SW480 (cell line): ENCODE data around the gene RNU2-63P.
"Not testable (repeated sequence)": the region's sequence is repeated elsewhere in the genome, so short reads cannot be mapped to it uniquely, and the experiment has no call there.

ENCODE experiments used
- DNase-seq: peaks from one replicate; pipeline ENCODE4 v3.0.0-alpha.2; 2016; ENCODE audit warnings: low spot score

RNU2-63P gene

DNA sequence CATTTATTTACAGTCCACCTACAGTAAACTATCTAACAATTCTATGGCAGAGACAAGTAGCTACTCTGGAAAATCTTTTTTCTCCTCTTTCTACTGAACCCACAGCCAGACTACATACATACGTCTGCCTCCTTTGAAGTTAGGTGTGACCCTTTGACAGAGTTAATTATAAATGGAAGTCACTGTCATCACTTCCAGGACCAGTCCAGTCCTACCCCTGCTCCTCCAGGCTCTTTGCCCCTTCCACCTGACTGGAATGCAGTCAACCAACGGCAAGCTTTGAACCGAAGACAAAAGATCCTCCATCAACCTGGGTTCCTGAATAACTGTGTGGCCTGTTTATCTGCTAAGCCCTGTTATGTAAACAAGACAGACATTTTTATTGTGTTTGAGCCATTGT, 35.2 kb downstream of the RNU2-63P start:
- not testable (repeated sequence) for DNase-seq

DNA sequence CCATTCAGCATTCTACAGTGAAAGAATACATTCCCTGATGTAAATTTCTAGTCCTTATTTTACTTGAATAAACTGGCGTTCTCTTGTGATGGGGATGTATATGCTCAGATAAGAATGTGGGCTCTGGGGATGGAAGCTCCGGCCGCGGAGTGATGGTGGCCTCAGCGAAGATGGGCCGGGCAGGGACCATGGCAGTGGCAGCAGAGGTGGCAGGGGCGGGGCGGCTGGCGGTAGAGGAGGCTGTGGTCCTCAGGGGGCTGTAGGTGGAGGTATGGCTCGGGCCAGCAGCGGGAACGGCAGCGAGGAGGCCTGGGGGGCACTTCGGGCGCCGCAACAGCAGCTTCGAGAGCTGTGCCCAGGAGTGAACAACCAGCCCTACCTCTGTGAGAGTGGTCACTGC, 44.0 kb downstream of the RNU2-63P start:
- DNase-seq, result not testable (repeated sequence)
